CD14-positive monocyte (primary cell): Measurements from ENCODE around the gene KCNMA1. TPM values are rescaled to one million over a fixed set of nuclear protein-coding genes. Genes with fewer than 3 reads are reported as not detected.

ENCODE experiments used
- DNase-seq, 3 donors: peaks; one replicate each; pipeline ENCODE4 v3.0.0-alpha.2; 2011 to 2022
- H2AFZ ChIP-seq: 2 replicates; pipeline ENCODE4 v1.6.0; 2012; ENCODE audit warnings: mild to moderate bottlenecking, low read depth, low read length, inconsistent platforms; ENCODE audit not compliant: insufficient read depth, poor library complexity, severe bottlenecking
- H3K27ac ChIP-seq, 2 donors: 1 replicate in 1 of 2; 2 replicates in 1 of 2; pipeline ENCODE4 v1.5.1; 2012 to 2013; ENCODE audit warnings: low read length in 2 of 2, control low read depth in 1 of 2, inconsistent platforms in 1 of 2, low read depth in 1 of 2, mild to moderate bottlenecking in 1 of 2
- H3K27me3 ChIP-seq, 2 donors: one replicate each; pipeline versions ENCODE4 v1.6.0 to v1.6.1; 2011 to 2013; ENCODE audit warnings: low read length in 2 of 2; ENCODE audit not compliant: control insufficient read depth in 2 of 2, insufficient read depth in 2 of 2
- H3K36me3 ChIP-seq, 2 donors: replicated peaks in 1 of 2; 1 replicate in 1 of 2; 2 replicates in 1 of 2; pipeline versions ENCODE4 v1.5.1 to v1.6.1; 2012 to 2013; ENCODE audit warnings: low read length in 2 of 2, control low read depth in 1 of 2, inconsistent platforms in 1 of 2, mild to moderate bottlenecking in 1 of 2; ENCODE audit not compliant: insufficient read depth in 2 of 2, control insufficient read depth in 1 of 2
- H3K4me1 ChIP-seq, 2 donors: 1 replicate in 1 of 2; 2 replicates in 1 of 2; pipeline versions ENCODE4 v1.5.1 to v1.6.1; 2012 to 2013; ENCODE audit warnings: low read length in 2 of 2, control low read depth in 1 of 2, inconsistent platforms in 1 of 2, mild to moderate bottlenecking in 1 of 2, moderate library complexity in 1 of 2; ENCODE audit not compliant: insufficient read depth in 2 of 2, control insufficient read depth in 1 of 2
- H3K4me2 ChIP-seq: replicated peaks from 2 replicates; pipeline ENCODE3; 2012; ENCODE audit warnings: low read length, moderate library complexity, mild to moderate bottlenecking; ENCODE audit not compliant: poor library complexity, severe bottlenecking; ENCODE audit errors: extremely low read depth
- H3K4me3 ChIP-seq, 3 experiments: fragments of 200-600 bp in 1 of 3; sonication (generic) in 1 of 3; replicated peaks in 1 of 3; 1 replicate in 2 of 3; 2 replicates in 1 of 3; pipeline ENCODE4 v1.5.1; 2011 to 2013; ENCODE audit warnings: low read length in 3 of 3, mild to moderate bottlenecking in 3 of 3, control low read depth in 2 of 3, low read depth in 2 of 3, inconsistent platforms in 1 of 3, moderate library complexity in 1 of 3
- H3K79me2 ChIP-seq: 2 replicates; pipeline ENCODE4 v1.6.0; 2012; ENCODE audit warnings: mild to moderate bottlenecking, control low read depth, inconsistent platforms, low read length, moderate library complexity; ENCODE audit not compliant: insufficient read depth
- H3K9ac ChIP-seq: 2 replicates; pipeline ENCODE4 v1.6.0; 2017; ENCODE audit warnings: low read length, mild to moderate bottlenecking; ENCODE audit not compliant: insufficient read depth, poor library complexity, severe bottlenecking
- H3K9me3 ChIP-seq, 2 donors: replicated peaks in 1 of 2; 1 replicate in 1 of 2; 2 replicates in 1 of 2; pipeline versions ENCODE4 v1.5.1 to v1.6.1; 2012 to 2013; ENCODE audit warnings: low read length in 2 of 2, control low read depth in 1 of 2; ENCODE audit not compliant: control insufficient read depth in 1 of 2, insufficient read depth in 1 of 2
- H4K20me1 ChIP-seq: 2 replicates; pipeline ENCODE4 v1.6.0; 2012; ENCODE audit warnings: mild to moderate bottlenecking, low read length, control low read depth, moderate library complexity; ENCODE audit not compliant: insufficient read depth
- H3K27ac Mint-ChIP-seq, 7 donors: one replicate each; pipeline ENCODE4 v1.8.0; 2020; ENCODE audit warnings: mild to moderate bottlenecking in 7 of 7, mixed read lengths in 7 of 7, moderate library complexity in 6 of 7, inconsistent platforms in 2 of 7
- H3K27me3 Mint-ChIP-seq, 3 donors: one replicate each; pipeline ENCODE4 v1.8.0; 2021 to 2022; ENCODE audit warnings: low read depth in 3 of 3, mild to moderate bottlenecking in 3 of 3, mixed read lengths in 3 of 3, moderate library complexity in 3 of 3, inconsistent platforms in 1 of 3
- H3K36me3 Mint-ChIP-seq, 2 donors: one replicate each; pipeline ENCODE4 v1.8.0; 2020; ENCODE audit warnings: mixed read lengths in 2 of 2, inconsistent platforms in 1 of 2, mild to moderate bottlenecking in 1 of 2
- H3K4me1 Mint-ChIP-seq: one replicate; pipeline ENCODE4 v1.8.0; 2020; ENCODE audit warnings: mild to moderate bottlenecking, mixed read lengths
- H3K4me3 Mint-ChIP-seq, 2 donors: one replicate each; pipeline ENCODE4 v1.8.0; 2020; ENCODE audit warnings: mild to moderate bottlenecking in 2 of 2, mixed read lengths in 2 of 2, moderate library complexity in 1 of 2
- H3K9me3 Mint-ChIP-seq, 7 donors: one replicate each; pipeline ENCODE4 v1.8.0; 2020 to 2022; ENCODE audit warnings: mixed read lengths in 7 of 7, mild to moderate bottlenecking in 6 of 7, moderate library complexity in 6 of 7, inconsistent platforms in 2 of 7
- CTCF ChIP-seq: fragments of 200-600 bp; IDR thresholded peaks from one replicate; pipeline ENCODE4 v1.8.0; 2022; ENCODE audit warnings: antibody characterized with exemption, mild to moderate bottlenecking
- whole genome bisulfite sequencing: methylation state at CpG from one replicate; pipeline ENCODE4 v1.1.5; 2013; ENCODE audit warnings: missing lambda C conversion rate; ENCODE audit not compliant: insufficient coverage; 5-methylcytosine and 5-hydroxymethylcytosine counted together
- intact Hi-C, 2 donors: fragments of 100-400 bp; cut with micrococcal nuclease; formaldehyde crosslinking; loops; one replicate each; pipeline versions ENCODE4 v1.15.0 to v1.15.1; 2023
- polyA plus RNA-seq, 3 donors: library from polyadenylated mRNA; depleted of rRNA in 1 of 3; unstranded in 2 of 3; stranded (reverse) in 1 of 3; fragments of 300-500 nt in 2 of 3; fragments of >200 nt in 1 of 3; fragmentation: Illumina TruSeq in 2 of 3; gene quantifications; 1 replicate in 2 of 3; 2 replicates in 1 of 3; pipeline ENCODE4 v1.2.3, GENCODE V29; 2012 to 2021

Gene KCNMA1
- polyA plus RNA-seq, 3 donors: 0.11 to 1.0 TPM; not detected in 1

DNA sequence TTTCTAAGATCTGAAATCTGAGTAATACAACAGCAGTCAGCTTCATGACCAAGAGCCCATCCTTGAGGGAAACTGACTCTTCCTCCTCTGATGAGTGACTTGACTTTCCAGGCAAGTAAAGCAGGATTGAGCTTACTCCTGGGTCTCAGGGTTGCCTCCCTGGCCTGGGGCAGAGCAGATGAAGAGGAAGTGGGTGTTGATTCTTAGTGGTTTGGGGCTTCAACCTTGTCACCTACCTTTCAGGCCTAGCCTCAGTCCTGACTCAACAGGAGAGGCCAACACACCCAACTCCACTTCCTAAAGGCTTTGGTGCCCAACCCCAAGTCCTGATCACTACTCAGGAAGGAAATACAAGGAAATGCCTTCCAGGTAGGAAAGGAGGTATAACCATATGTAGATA, 54.1 kb downstream of the KCNMA1 start:
- Histone ChIP-seq H3K9me3 (no peaks in the 10 kb centered on the region), H3K4me3 (no peak overlapping the region), H3K27me3 (no peaks in the 10 kb centered on the region), H3K36me3 (no peaks in the 10 kb centered on the region), H3K27ac (no peak overlapping the region), H3K79me2 (no peaks in the 10 kb centered on the region), H3K4me2 (no peak overlapping the region), H2AFZ (no peak overlapping the region), H3K9ac (no peak overlapping the region), H4K20me1 (no peaks in the 10 kb centered on the region), H3K4me1 (peaks cover 7 to 15% of the 10 kb centered on the region in 2 donors)
- no peak for TF ChIP-seq CTCF
- Mint-ChIP-seq H3K9me3 (peaks cover 0 to 4% (median 0%) of the 10 kb centered on the region in 7 donors), H3K36me3 (no peaks in the 10 kb centered on the region), H3K27me3 (peaks cover 0 to 9% (median 4%) of the 10 kb centered on the region in 3 donors), H3K27ac (peak overlapping the region in 1 of 7 donors; percentile 35), H3K4me3 (no peak overlapping the region), H3K4me1 (peaks cover 18% of the 10 kb centered on the region)
- DNase-seq: peak in 1 of 3 donors; percentile 11
- intact Hi-C loops: no loop called here

- Mint-ChIP-seq H3K36me3 (no peaks in the 10 kb centered on the region), H3K9me3 (peaks cover 0 to 4% (median 0%) of the 10 kb centered on the region in 7 donors), H3K27ac (peak overlapping the region in 4 of 7 donors; percentile 10 to 54 (median 28)), H3K27me3 (peaks cover 3 to 9% (median 5%) of the 10 kb centered on the region in 3 donors), H3K4me3 (no peak overlapping the region), H3K4me1 (peaks cover 18% of the 10 kb centered on the region)
- Histone ChIP-seq H3K9me3 (no peaks in the 10 kb centered on the region), H2AFZ (peak overlapping the region; percentile 47), H3K36me3 (no peaks in the 10 kb centered on the region), H4K20me1 (no peaks in the 10 kb centered on the region), H3K4me3 (no peak overlapping the region), H3K4me2 (no peak overlapping the region), H3K9ac (no peak overlapping the region), H3K27ac (no peak overlapping the region), H3K4me1 (peaks cover 7 to 15% of the 10 kb centered on the region in 2 donors), H3K79me2 (no peaks in the 10 kb centered on the region), H3K27me3 (no peaks in the 10 kb centered on the region)
- TF ChIP-seq CTCF: no peak
- 68% methylated on average over 4 of the region's 4 CpGs for WGBS
- intact Hi-C loops: no loop called here
- peak; percentile 20 to 82 (median 34) for DNase-seq
These were observed 54.9 kb downstream of the KCNMA1 start for GRCh38 chr10:77582710-77583115.
